Measurements from ENCODE around the gene ZNF629.

ZNF629 gene

DNA sequence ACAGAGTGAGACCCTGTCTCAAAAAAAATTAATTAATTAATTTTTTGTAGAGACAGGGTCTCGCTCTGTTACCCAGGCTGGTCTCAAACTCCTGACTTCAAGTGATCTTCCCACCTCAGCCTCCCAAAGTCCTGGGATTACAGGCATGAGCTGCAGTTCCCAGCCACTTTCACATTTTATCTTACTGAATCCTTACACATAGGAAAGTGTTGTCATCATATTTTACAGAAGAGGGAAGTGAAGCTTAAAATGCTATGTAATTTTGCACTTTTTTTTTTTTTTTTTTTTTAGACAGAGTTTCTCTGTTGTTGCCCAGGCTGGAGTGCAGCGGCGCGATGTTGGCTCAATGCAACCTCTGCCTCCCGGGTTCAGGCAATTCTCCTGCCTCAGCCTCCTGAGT is 21.1 kb upstream of the ZNF629 start:
- no peak overlapping the region for H3K27ac ChIP-seq (ENCODE audit: low read depth, low read length)

DNA sequence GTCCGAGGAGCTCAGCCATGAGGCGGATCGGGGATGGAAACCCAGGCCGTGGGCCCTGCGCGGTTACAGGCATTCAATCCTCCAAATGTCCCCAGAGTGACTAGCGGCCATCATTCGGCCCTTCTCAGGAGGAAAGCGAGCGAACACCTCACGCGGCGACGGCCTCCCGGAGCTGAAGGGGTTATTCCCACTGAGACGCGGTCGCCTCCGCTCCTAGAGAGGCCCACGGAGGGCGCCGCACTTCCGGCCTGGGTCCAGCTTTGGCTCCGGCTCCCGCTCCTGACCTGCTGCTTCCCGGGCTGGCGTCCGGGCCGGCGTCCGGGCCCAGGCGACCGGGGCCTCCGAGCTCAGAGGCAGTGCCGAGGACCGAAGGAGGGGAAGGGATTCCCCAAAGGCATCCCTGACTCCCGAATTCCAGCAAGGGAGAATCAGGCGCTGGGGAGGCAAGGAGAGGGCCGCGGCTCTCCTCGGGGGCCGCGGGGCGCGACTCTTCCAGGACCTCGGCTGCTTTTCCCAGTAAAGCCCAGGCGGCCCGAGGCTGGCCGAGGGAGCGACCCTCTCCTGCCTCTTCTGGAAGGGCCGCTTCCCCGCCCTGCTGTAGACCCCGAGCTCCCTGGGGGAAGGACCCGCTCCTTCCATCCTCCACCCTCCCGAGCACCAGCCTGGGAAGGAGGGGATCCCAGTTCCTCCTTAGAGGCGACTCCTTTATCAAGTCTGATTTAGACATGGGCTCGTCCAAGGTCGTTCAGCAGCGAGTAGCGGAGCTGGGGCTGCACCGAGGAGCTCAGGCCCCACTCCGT is 18.6 kb upstream of the ZNF629 start:
- WGBS = 2% methylated on average over 62 of the region's 62 CpGs
- peaks cover 60% of the 10 kb centered on the region for H3K27me3 ChIP-seq (ENCODE audit: insufficient read depth, low read length)

More for the DNA sequence above, 21.1 kb upstream of the ZNF629 start:
- Histone ChIP-seq H3K9ac (ENCODE audit: low read depth, low read length) (no peak overlapping the region), H3K4me1 (ENCODE audit: insufficient read depth, low read length) (peaks cover 5% of the 10 kb centered on the region; the same call in 1 of the 2 replicates), H3K36me3 (ENCODE audit: insufficient read depth, low read length) (no peaks in the 10 kb centered on the region), H3K27me3 (ENCODE audit: insufficient read depth, low read length) (peaks cover 63% of the 10 kb centered on the region), H3K9me3 (ENCODE audit: insufficient read depth, low read depth, low read length) (no peaks in the 10 kb centered on the region), H3K4me3 (ENCODE audit: low read length) (no peak overlapping the region)
- 98% methylated on average over 5 of the region's 5 CpGs for WGBS

DNA sequence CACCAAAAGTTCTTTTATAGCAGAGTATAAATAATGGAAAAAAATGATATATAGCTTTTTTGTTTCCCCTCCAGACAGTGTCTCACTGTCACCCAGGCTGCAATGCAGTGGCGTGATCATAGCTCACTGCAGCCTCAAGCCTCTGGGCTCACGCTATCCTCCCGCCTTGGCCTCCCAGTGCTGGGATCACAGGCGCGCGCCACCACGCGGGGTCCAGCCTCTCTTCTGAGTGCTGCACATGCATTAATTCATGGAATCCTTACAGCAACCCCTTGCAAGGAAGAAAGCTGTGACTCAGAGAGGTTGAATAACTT is 18.0 kb upstream of the ZNF629 start:
- Histone ChIP-seq H3K27me3 (ENCODE audit: insufficient read depth, low read length) (peaks cover 62% of the 10 kb centered on the region), H3K4me1 (ENCODE audit: insufficient read depth, low read length) (peaks cover 5% of the 10 kb centered on the region; the same call in 1 of the 2 replicates), H3K9ac (ENCODE audit: low read depth, low read length) (peak overlapping the region; percentile 85), H3K27ac (ENCODE audit: low read depth, low read length) (no peak overlapping the region), H3K9me3 (ENCODE audit: insufficient read depth, low read depth, low read length) (no peaks in the 10 kb centered on the region), H3K4me3 (ENCODE audit: low read length) (peak overlapping the region; percentile 84), H3K36me3 (ENCODE audit: insufficient read depth, low read length) (no peaks in the 10 kb centered on the region)
- 75% methylated on average over 8 of the region's 8 CpGs for WGBS

More for the DNA sequence above, 18.6 kb upstream of the ZNF629 start:
- Histone ChIP-seq H3K4me3 (ENCODE audit: low read length) (peak overlapping the region; percentile 84), H3K36me3 (ENCODE audit: insufficient read depth, low read length) (no peaks in the 10 kb centered on the region), H3K9me3 (ENCODE audit: insufficient read depth, low read depth, low read length) (no peaks in the 10 kb centered on the region), H3K27ac (ENCODE audit: low read depth, low read length) (peak overlapping the region; percentile 72), H3K4me1 (ENCODE audit: insufficient read depth, low read length) (peaks cover 5% of the 10 kb centered on the region; the same call in 1 of the 2 replicates), H3K9ac (ENCODE audit: low read depth, low read length) (peak overlapping the region; percentile 85)

- Histone ChIP-seq H3K4me3 (ENCODE audit: low read length) (no peak overlapping the region), H3K36me3 (ENCODE audit: insufficient read depth, low read length) (no peaks in the 10 kb centered on the region), H3K27ac (ENCODE audit: low read depth, low read length) (no peak overlapping the region), H3K4me1 (ENCODE audit: insufficient read depth, low read length) (peaks cover 5% of the 10 kb centered on the region; the same call in 1 of the 2 replicates), H3K9ac (ENCODE audit: low read depth, low read length) (no peak overlapping the region), H3K27me3 (ENCODE audit: insufficient read depth, low read length) (peaks cover 54% of the 10 kb centered on the region), H3K9me3 (ENCODE audit: insufficient read depth, low read depth, low read length) (no peaks in the 10 kb centered on the region)
- 83% methylated on average over 3 of the region's 3 CpGs for WGBS
Observed at GRCh38 chr16:30802936-30803335, 15.9 kb upstream of the ZNF629 start.

DNA sequence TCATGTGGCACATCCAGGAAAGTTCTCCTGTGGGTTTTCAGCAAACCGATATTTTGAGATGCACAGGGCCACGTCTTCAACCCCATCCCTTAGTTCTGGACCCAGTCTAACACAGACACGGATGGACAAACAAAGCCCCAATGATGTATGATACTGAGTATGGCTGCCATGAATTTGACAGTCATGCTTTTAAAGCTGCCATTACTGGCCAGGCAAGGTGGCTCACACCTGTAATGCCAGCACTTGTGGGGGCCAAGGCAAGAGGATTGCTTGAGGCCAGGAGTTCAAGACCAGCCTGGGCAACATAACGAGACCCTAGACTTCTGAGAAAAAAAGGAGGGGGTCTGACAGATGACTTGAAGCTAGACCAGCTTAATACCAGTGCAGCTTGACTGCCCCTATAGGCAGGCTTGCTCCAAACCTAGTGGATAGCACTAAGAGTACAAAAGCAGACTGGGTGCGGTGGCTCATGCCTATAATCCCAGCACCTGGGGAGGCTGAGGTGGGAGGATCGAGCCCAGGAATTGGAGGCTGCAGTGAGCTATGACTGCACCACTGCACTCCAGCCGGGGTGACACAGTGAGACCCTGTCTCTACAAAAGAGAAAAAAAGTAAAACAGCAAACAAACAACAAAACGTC is 10.8 kb upstream of the ZNF629 start:
- Histone ChIP-seq H3K4me1 (ENCODE audit: insufficient read depth, low read length) (no peaks in the 10 kb centered on the region), H3K9me3 (ENCODE audit: insufficient read depth, low read depth, low read length) (no peaks in the 10 kb centered on the region), H3K27ac (ENCODE audit: low read depth, low read length) (no peak overlapping the region), H3K27me3 (ENCODE audit: insufficient read depth, low read length) (peaks cover 14% of the 10 kb centered on the region), H3K9ac (ENCODE audit: low read depth, low read length) (no peak overlapping the region), H3K4me3 (ENCODE audit: low read length) (no peak overlapping the region), H3K36me3 (ENCODE audit: insufficient read depth, low read length) (no peaks in the 10 kb centered on the region)
- 81% methylated on average over 8 of the region's 8 CpGs for WGBS

- Histone ChIP-seq H3K27me3 (ENCODE audit: insufficient read depth, low read length) (peaks cover 8% of the 10 kb centered on the region; the same call in 1 of the 2 replicates), H3K36me3 (ENCODE audit: insufficient read depth, low read length) (no peaks in the 10 kb centered on the region), H3K4me1 (ENCODE audit: insufficient read depth, low read length) (no peaks in the 10 kb centered on the region), H3K27ac (ENCODE audit: low read depth, low read length) (no peak overlapping the region), H3K9ac (ENCODE audit: low read depth, low read length) (no peak overlapping the region), H3K9me3 (ENCODE audit: insufficient read depth, low read depth, low read length) (no peaks in the 10 kb centered on the region), H3K4me3 (ENCODE audit: low read length) (no peak overlapping the region)
- 93% methylated on average over 3 of the region's 3 CpGs for WGBS
Observed at GRCh38 chr16:30794634-30795033, 7.6 kb upstream of the ZNF629 start.

DNA sequence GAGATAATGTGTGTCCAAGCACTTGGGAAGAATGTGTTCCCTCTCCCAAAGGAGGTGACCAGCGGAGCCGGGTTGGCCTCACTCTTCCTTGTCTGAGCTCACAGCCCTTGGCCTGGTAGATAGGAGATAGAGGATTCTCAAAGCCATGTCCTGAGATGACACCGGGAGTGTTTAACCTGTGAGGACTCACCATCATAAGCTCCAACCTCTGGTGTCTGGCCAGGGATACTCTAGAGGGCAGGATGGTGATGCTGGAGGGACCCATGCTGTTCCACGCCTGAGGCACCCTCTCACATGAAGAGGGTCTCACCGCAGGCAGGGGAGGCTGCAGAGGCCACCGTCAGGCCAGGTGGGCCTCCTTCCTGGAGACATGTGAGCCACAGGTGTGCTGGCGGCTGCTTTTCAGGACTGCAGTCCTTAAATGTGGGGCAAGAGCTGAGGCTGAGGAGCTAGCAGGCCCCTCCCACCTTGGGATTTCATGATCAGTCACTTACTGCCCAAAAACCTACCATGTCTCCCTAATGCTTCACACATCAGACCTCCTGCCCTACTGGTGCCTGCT is 6.6 kb upstream of the ZNF629 start:
- H3K27ac ChIP-seq (ENCODE audit: low read depth, low read length) = no peak overlapping the region
- no peaks in the 10 kb centered on the region for H3K4me1 ChIP-seq (ENCODE audit: insufficient read depth, low read length)
- no peaks in the 10 kb centered on the region for H3K36me3 ChIP-seq (ENCODE audit: insufficient read depth, low read length)
- no peaks in the 10 kb centered on the region for H3K9me3 ChIP-seq (ENCODE audit: insufficient read depth, low read depth, low read length)
- 79% methylated on average over 7 of the region's 7 CpGs for WGBS
- H3K27me3 ChIP-seq (ENCODE audit: insufficient read depth, low read length) = peaks cover 8% of the 10 kb centered on the region; the same call in 1 of the 2 replicates
- H3K4me3 ChIP-seq (ENCODE audit: low read length) = no peak overlapping the region
- no peak overlapping the region for H3K9ac ChIP-seq (ENCODE audit: low read depth, low read length)

- 64% methylated on average over 11 of the region's 11 CpGs for WGBS
- peaks cover 13% of the 10 kb centered on the region for H3K36me3 ChIP-seq (ENCODE audit: insufficient read depth, low read length)
- peaks cover 6% of the 10 kb centered on the region; the same call in 1 of the 2 replicates for H3K27me3 ChIP-seq (ENCODE audit: insufficient read depth, low read length)
- peak overlapping the region; percentile 91 for H3K9ac ChIP-seq (ENCODE audit: low read depth, low read length)
- H3K4me1 ChIP-seq (ENCODE audit: insufficient read depth, low read length) = peaks cover 10% of the 10 kb centered on the region
- no peaks in the 10 kb centered on the region for H3K9me3 ChIP-seq (ENCODE audit: insufficient read depth, low read depth, low read length)
- H3K4me3 ChIP-seq (ENCODE audit: low read length) = peak overlapping the region; percentile 83
- peak overlapping the region; percentile 90; the same call in 1 of the 2 replicates for H3K27ac ChIP-seq (ENCODE audit: low read depth, low read length)
Observed at GRCh38 chr16:30787613-30788378, 791 bp upstream of the ZNF629 start.

- H3K27ac ChIP-seq (ENCODE audit: low read depth, low read length) = peak overlapping the region; percentile 90
- peaks cover 10% of the 10 kb centered on the region for H3K4me1 ChIP-seq (ENCODE audit: insufficient read depth, low read length)
- peaks cover 27% of the 10 kb centered on the region for H3K36me3 ChIP-seq (ENCODE audit: insufficient read depth, low read length)
- no peaks in the 10 kb centered on the region for H3K9me3 ChIP-seq (ENCODE audit: insufficient read depth, low read depth, low read length)
- peak overlapping the region; percentile 83 for H3K4me3 ChIP-seq (ENCODE audit: low read length)
- H3K9ac ChIP-seq (ENCODE audit: low read depth, low read length) = peak overlapping the region; percentile 91
- H3K27me3 ChIP-seq (ENCODE audit: insufficient read depth, low read length) = no peaks in the 10 kb centered on the region
- WGBS = 5% methylated on average over 51 of the region's 57 CpGs
Observed at GRCh38 chr16:30786115-30786935, 680 bp downstream of the ZNF629 start.
